ENCODE measurements around the gene D2HGDH.
A peak's percentile ranks its signal among the peaks of the same experiment; 100 is the strongest.

The D2HGDH gene

DNA sequence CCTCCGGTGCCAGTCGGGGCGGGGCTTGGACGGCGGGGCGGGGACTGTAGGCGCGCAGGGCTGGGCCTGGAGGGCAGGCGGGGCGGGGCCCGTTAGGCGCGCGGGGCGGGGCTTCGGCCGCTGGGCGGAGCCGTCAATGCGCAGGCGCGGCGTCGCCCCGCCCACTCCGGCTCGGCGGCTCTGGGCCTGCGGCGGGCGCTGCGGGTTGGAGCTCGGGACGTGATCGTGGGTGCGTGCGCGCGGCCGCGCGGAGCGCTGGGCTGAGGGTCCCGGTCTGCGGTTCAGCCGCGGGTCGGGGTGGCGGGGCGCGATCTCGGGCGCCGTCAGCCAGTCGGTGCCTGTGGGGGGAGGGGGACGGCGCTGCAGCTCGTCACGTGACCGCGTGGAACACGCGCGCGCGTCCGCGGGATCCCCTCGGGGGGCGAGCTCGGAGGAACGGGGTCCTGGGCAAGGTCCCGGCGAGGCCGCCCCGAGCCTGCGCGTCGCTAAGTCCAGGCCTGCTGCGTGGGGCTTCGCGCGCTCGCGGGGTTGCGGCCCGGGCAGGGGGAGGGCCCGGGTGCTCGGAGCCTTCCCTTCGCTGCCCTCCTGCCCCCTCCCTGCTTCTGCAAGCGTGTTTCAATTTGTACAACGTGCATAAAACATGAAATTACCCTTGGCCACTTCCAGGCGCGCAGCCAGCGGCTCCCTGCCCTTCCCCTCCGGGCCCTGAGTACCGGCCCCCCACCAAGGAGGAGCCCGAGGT is at the start of gene D2HGDH:
Gene D2HGDH, plus strand, starts transcription at position 164 of the 742 bp plus-strand sequence. CDS start 595 bp downstream, outside the sequence.
- DNase-seq (ENCODE audit: low read depth in 1 of 2, low spot score in 1 of 2): peak; percentile 64 to 82
- in situ Hi-C loops (cut with HindIII; ENCODE audit: low pct_unique_long_range_greater_than_20kb, low sequenced_read_pairs): no loop called here
- no peak for TF ChIP-seq JUND (IDR thresholded peaks at IDR 0.05; ENCODE audit: low read depth)

- in situ Hi-C loops (cut with HindIII; ENCODE audit: low pct_unique_long_range_greater_than_20kb, low sequenced_read_pairs): no loop called here
- DNase-seq (ENCODE audit: low read depth in 1 of 2, low spot score in 1 of 2): no peak
- no peak for TF ChIP-seq JUND (IDR thresholded peaks at IDR 0.05; ENCODE audit: low read depth)
These were observed 48.1 kb upstream of the D2HGDH start for GRCh38 chr2:241686324-241686649.

GRCh38 chr2:241686650-241687425 is 47.6 kb upstream of the D2HGDH start, which contains the start of gene DTYMK:
DTYMK (minus strand) TSS chr2:241686815; CDS start chr2:241686783, 32 bp downstream.
- TF ChIP-seq JUND (IDR thresholded peaks at IDR 0.05; ENCODE audit: low read depth): no peak
- in situ Hi-C loops (cut with HindIII; ENCODE audit: low pct_unique_long_range_greater_than_20kb, low sequenced_read_pairs): no loop called here

DNA sequence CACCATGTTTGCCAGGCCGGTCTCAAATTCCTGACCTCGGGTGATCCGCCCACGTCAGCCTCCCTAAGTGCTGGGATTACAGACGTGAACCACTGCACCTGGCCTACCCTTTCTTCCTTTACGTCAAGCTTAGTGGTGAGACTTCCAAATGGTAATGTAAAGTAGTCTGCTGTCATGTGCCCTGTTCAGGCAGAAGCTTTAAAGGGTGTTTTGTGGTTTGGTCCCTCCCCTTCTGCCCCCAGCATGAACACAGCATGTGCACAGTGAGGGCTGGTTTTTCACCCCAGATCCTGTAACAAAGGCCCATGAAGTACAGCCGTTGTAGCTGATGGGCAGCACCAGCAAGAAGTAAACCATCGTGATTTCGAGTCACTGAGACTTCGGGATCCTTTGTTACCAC is 45.1 kb upstream of the D2HGDH start:
- in situ Hi-C loops (cut with HindIII; ENCODE audit: low pct_unique_long_range_greater_than_20kb, low sequenced_read_pairs): no loop called here
- no peak for TF ChIP-seq JUND (IDR thresholded peaks at IDR 0.05; ENCODE audit: low read depth)
- DNase-seq (ENCODE audit: low read depth in 1 of 2, low spot score in 1 of 2): no peak

More at GRCh38 chr2:241686650-241687425, 47.6 kb upstream of the D2HGDH start, which contains the start of gene DTYMK:
- peak; percentile 95 to 97 for DNase-seq (ENCODE audit: low read depth in 1 of 2, low spot score in 1 of 2)

GRCh38 chr2:241690202-241690717 is 44.2 kb upstream of the D2HGDH start:
- in situ Hi-C loops (cut with HindIII; ENCODE audit: low pct_unique_long_range_greater_than_20kb, low sequenced_read_pairs): no loop called here
- DNase-seq (ENCODE audit: low read depth in 1 of 2, low spot score in 1 of 2): no peak
- no peak for TF ChIP-seq JUND (IDR thresholded peaks at IDR 0.05; ENCODE audit: low read depth)

DNA sequence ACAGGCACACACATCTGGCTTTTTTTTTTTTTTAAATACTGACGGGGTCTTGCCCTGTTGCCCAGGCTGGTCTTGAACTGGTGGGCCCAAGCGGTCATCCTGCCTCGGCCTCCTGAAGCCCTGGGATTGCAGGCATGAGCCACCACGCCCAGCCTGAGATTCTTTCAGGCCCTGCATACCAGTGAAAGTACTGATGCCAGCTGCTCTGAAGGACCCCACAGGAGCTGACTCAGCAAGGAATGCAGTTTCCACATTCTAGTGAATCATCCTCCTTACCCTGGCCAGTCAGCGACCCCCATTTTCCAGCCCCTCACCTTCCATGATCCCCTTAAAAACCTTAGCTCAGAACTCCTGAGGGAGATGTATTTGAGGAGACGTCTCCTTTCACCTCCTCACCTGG is 42.0 kb upstream of the D2HGDH start:
- DNase-seq (ENCODE audit: low read depth in 1 of 2, low spot score in 1 of 2): no peak
- TF ChIP-seq JUND (IDR thresholded peaks at IDR 0.05; ENCODE audit: low read depth): no peak
- in situ Hi-C loops (cut with HindIII; ENCODE audit: low pct_unique_long_range_greater_than_20kb, low sequenced_read_pairs): no loop called here

- in situ Hi-C loops (cut with HindIII; ENCODE audit: low pct_unique_long_range_greater_than_20kb, low sequenced_read_pairs): no loop called here
- DNase-seq (ENCODE audit: low read depth in 1 of 2, low spot score in 1 of 2): no peak
- TF ChIP-seq JUND (IDR thresholded peaks at IDR 0.05; ENCODE audit: low read depth): no peak
These were observed 38.8 kb upstream of the D2HGDH start for GRCh38 chr2:241695651-241696050.

DNA sequence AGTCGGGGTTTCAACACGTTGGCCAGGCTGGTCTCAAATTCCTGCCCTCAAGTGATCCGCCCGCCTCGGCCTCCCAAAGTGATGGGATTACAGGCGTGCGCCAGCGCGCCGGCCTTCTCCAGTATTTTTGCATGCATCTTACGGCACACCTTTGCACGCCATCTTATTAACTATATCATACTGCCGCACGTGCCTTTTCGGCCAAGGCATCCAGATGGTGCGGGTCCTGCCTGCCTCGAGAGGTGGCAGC is 33.4 kb upstream of the D2HGDH start:
- in situ Hi-C loops (cut with HindIII; ENCODE audit: low pct_unique_long_range_greater_than_20kb, low sequenced_read_pairs): no loop called here
- TF ChIP-seq JUND (IDR thresholded peaks at IDR 0.05; ENCODE audit: low read depth): no peak
- DNase-seq (ENCODE audit: low read depth in 1 of 2, low spot score in 1 of 2): no peak

DNA sequence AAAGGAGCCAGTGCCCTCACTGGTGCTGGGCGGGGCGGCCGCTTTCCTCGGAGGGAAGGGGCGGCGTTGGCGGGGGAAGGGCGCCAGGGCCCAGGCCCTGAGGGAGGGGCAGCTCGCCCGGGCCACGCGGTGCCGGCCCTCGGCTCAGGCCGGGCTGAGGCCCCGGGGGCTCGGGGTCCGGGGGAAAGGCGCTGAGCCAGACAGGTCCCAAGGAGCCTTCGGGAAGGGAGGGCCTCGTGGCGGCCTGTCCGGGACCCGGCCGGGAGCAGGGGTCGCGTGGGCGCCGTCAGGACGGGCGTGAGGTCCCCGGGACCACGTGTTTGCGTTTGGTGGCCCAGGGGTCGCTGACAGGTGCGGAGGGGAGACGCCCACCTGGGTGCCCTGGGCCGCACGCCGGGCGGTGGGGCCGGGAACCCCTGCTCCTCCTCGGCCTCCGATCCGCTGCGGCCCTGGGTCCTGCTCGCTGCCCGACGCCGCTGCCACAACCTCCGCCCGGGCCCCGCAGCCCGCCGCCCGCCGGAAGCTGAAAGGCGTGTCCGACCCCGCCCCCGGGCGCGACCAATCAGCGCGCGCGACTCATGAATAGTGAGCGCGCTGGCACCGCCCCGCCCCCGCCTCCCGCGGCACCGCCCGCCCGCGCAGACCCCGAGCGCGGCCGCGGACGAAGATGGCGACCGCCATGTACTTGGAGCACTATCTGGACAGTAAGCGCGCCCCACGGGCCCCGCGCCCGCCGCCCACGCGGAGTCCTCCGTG is 32.9 kb upstream of the D2HGDH start, which contains the start of gene ING5:
Gene ING5, plus strand, starts transcription at position 641 of the 756 bp plus-strand sequence. Its CDS starts 27 bp downstream, at position 668.
- in situ Hi-C loops (cut with HindIII; ENCODE audit: low pct_unique_long_range_greater_than_20kb, low sequenced_read_pairs): no loop called here
- no peak for TF ChIP-seq JUND (IDR thresholded peaks at IDR 0.05; ENCODE audit: low read depth)

DNA sequence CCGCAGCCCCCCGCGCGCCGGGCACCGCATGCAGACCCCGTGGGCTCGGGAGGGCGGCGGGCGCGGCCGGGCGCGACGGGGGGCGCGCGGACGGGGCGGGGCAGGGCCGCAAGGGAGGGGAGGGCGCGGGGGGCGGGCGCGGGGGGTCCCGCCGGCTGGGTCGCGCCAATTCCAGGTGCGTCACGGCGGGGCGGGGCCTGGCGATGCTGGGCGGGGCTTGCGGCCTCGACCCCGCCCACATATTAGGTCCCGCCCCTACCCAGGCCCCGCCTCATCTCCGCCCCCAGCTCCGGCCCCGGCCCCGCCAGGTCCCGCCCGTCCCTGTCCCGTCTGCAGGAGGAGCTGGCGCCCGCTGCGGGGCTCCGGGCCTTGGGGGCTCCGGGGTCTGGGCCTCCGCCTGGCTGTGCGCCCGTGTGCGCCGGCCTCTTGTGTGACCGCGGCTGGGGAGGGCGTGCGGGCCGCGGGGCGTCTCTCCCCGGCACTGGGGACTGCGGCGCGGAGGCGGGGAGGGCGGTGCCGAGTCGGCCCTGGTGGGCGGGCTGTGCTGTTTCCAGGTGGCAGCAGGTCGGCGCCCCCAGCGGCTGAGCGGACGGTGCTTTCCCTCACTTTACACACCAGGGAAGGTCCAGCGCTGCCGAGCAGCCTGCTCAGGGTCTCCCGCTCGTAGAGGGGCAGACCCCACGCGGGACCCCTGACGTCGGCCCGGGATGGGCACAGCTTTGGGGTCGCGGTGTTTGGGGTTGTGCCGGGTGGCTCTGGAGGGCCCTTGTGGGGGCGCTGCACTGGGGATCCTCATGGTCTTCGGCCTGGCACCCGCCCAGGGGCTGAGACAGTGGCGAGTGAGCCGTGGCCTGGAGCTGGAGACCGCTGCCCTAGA is 32.0 kb upstream of the D2HGDH start:
- in situ Hi-C loops (cut with HindIII; ENCODE audit: low pct_unique_long_range_greater_than_20kb, low sequenced_read_pairs): no loop called here
- TF ChIP-seq JUND (IDR thresholded peaks at IDR 0.05; ENCODE audit: low read depth): no peak

More for the DNA sequence above, 32.9 kb upstream of the D2HGDH start, which contains the start of gene ING5:
- peak; percentile 74 to 94 for DNase-seq (ENCODE audit: low read depth in 1 of 2, low spot score in 1 of 2)

GRCh38 chr2:241703032-241703604 is 31.3 kb upstream of the D2HGDH start:
- DNase-seq (ENCODE audit: low read depth in 1 of 2, low spot score in 1 of 2): peak in 1 of 2 experiments; percentile 23
- in situ Hi-C loops (cut with HindIII; ENCODE audit: low pct_unique_long_range_greater_than_20kb, low sequenced_read_pairs): no loop called here
- no peak for TF ChIP-seq JUND (IDR thresholded peaks at IDR 0.05; ENCODE audit: low read depth)

More for the DNA sequence above, 32.0 kb upstream of the D2HGDH start:
- DNase-seq (ENCODE audit: low read depth in 1 of 2, low spot score in 1 of 2): peak; percentile 70 to 84

All from T47D (cell line).